KBM-7 (cell line): Measurements from ENCODE around the gene TRPC4.
"Not testable (repeated sequence)": the region's sequence is repeated elsewhere in the genome, so short reads cannot be mapped to it uniquely, and the experiment has no call there.

ENCODE experiments used
- DNase-seq: peaks from one replicate; pipeline ENCODE4 v3.0.0-alpha.2; 2015
- in situ Hi-C: fragments of 300-500 bp; cut with MboI; formaldehyde crosslinking; loops from 2 replicates; pipeline ENCODE4 v1.14.3; 2020; ENCODE audit warnings: low sequenced_read_pairs, low pct_unique_long_range_greater_than_20kb, mixed read lengths

The TRPC4 gene

DNA sequence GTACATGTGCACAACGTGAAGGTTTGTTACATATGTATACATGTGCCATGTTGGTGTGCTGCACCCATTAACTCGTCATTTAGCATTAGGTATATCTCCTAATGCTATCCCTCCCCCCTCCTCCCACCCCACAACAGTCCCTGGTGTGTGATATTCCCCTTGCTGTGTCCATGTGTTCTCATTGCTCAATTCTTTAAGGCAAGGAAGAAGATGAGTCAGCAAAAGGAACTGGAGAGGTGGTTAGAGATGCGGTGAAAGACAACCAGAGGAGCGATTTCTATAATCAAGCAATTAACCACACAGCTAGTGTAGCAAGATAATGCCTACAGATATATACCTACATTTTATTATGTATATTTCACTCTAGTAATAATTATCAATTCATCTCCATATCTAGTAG lies 280.2 kb downstream of the TRPC4 start:
- in situ Hi-C loops = loop anchor here (25.0 kb wide), 1 partner anchor 502 kb away; no protein-coding TSS in a partner anchor
- DNase-seq = not testable (repeated sequence)

DNA sequence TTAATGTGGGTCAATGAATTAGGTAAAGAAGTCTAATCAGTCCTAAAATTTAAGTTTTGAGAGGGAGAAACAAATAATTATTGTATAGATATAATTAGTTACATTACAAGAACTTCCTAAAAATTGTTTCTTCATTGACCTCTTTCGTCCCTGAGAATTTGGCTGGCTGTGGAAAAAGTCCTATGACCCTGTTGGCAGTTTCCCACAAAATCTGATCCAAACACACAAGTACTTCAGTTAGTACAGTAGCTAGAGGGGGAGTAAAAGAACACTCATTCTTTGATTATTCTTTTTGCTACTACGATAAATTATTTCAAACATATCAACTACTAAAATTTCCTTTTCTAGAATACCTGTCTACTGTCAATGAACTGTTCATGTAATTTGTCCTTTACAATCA lies 282.3 kb downstream of the TRPC4 start:
- DNase-seq = no peak
- in situ Hi-C loops = loop anchor here (25.0 kb wide), 1 partner anchor 500 kb away; no protein-coding TSS in a partner anchor
